HL-60 (cell line): ENCODE measurements around the gene TGFBR3.

ENCODE experiments used
- GABPA ChIP-seq: IDR thresholded peaks from 2 replicates; pipeline ENCODE4 v1.6.1; 2012; ENCODE audit warnings: low read depth
- POLR2AphosphoS5 ChIP-seq: IDR thresholded peaks from 2 replicates; pipeline ENCODE4 v1.6.1; 2012; ENCODE audit warnings: low read depth
- REST ChIP-seq: IDR thresholded peaks from 2 replicates; pipeline ENCODE4 v1.6.1; 2012; ENCODE audit warnings: low read depth; ENCODE audit not compliant: insufficient replicate concordance
- SPI1 ChIP-seq: IDR thresholded peaks from 2 replicates; pipeline ENCODE4 v1.6.1; 2012; ENCODE audit warnings: low read depth, mild to moderate bottlenecking, borderline replicate concordance
- TF ChIP-seq, protein P1 (sequence below): IDR thresholded peaks from one replicate; pipeline ENCODE4 v1.5.1; 2011; ENCODE audit warnings: low read length, control low read depth, inconsistent platforms; ENCODE audit not compliant: insufficient read depth

GRCh38 chr1:91645031-91645430, 240.9 kb downstream of the TGFBR3 start:
- TF ChIP-seq, protein P1, sequence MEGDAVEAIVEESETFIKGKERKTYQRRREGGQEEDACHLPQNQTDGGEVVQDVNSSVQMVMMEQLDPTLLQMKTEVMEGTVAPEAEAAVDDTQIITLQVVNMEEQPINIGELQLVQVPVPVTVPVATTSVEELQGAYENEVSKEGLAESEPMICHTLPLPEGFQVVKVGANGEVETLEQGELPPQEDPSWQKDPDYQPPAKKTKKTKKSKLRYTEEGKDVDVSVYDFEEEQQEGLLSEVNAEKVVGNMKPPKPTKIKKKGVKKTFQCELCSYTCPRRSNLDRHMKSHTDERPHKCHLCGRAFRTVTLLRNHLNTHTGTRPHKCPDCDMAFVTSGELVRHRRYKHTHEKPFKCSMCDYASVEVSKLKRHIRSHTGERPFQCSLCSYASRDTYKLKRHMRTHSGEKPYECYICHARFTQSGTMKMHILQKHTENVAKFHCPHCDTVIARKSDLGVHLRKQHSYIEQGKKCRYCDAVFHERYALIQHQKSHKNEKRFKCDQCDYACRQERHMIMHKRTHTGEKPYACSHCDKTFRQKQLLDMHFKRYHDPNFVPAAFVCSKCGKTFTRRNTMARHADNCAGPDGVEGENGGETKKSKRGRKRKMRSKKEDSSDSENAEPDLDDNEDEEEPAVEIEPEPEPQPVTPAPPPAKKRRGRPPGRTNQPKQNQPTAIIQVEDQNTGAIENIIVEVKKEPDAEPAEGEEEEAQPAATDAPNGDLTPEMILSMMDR, result no peak
- no peak for TF ChIP-seq REST
- no peak for TF ChIP-seq GABPA
- TF ChIP-seq POLR2AphosphoS5, result no peak
- TF ChIP-seq SPI1, result no peak
